ENCODE measurements around the gene PRPF6. TPM values are rescaled to one million over a fixed set of nuclear protein-coding genes. Genes with fewer than 3 reads are reported as not detected.

Gene PRPF6
- total RNA-seq, 1 experiment from 2014 or later, result 103 TPM

DNA sequence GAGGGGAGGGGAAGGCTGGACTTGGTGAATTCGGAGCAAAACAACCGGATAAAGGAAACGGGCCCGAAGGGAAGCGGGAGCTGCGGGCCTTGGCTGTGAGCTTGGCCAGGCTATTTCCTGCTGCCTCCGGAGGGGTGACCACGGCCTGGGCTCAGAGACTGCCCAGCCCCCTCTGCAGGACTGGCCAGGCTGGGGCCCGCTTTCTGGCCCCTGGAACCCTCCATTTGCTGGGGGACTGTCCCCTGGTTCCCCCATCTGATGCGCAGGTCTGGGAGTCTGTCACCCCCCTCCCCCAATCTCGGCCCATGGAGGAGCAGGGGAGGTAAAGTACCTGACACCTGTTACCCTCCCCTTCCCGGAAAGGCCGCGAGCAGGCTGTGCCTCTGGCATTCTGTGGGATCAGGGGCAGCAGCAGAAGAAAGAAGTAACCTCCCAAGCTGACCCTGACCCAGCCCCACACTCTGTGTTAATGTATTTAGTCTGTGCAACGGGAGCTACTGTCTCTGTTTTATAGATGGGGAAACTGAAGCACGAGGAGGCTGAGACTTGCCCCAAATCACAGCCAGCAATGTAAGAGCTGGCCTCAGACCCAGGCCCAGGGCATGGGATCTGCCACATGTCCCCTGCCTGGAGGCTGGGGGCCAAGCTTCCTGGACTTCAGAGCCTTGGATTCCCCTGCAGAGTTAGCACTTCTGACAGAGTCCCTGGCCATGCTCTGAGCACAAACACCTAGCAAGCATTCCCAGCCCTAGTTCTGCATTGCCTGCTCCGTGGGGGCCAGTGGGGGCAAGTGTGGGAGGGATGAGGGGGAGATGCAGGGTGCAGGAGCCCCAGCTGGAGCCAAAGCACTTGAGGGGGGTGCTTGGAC lies 58.6 kb downstream of the PRPF6 start:
- Histone ChIP-seq H3K4me1 (replicated peaks; ENCODE audit: insufficient read depth) (peaks cover 17% of the 10 kb centered on the region), H3K79me2 (ENCODE audit: low read depth) (no peaks in the 10 kb centered on the region), H3K9me2 (ENCODE audit: insufficient read depth) (no peaks in the 10 kb centered on the region), H3K27ac (no peak overlapping the region), H2AFZ (peak overlapping the region; percentile 97), H3K4me2 (peak overlapping the region; percentile 97), H3K27me3 (ENCODE audit: insufficient read depth, low read depth) (peaks cover 20% of the 10 kb centered on the region; the same call in 1 of the 2 replicates), H3K9me3 (ENCODE audit: insufficient read depth, low read depth) (no peaks in the 10 kb centered on the region), H4K20me1 (ENCODE audit: insufficient read depth) (0 out of 2 replicates have a peak, but pooled peaks cover 4% of the 10 kb centered on the region), H3K4me3 (peak overlapping the region; percentile 96), H3K36me3 (ENCODE audit: low read depth) (no peaks in the 10 kb centered on the region), H3F3A (ENCODE audit: insufficient read depth, low read depth) (peaks cover 33% of the 10 kb centered on the region)
- intact Hi-C loops (cut with micrococcal nuclease; ENCODE audit: unreplicated experiment), result loop anchor here (1.0 to 2.0 kb wide), 3 partner anchors 15 to 81 kb away; partner anchors contain the start of gene TCEA2
- TSS peak; percentile 45 for BruUV-seq (replicated peaks)
- ChIA-PET CTCF (interaction anchor here (1.1 to 1.6 kb wide), 6 partner anchors 15 to 501 kb away, joined by 4 to 7 read pairs (median 6); no protein-coding TSS in a partner anchor), POLR2A (ENCODE audit: unreplicated experiment) (interaction anchor here (0.6 to 1.4 kb wide), 2 partner anchors 59 to 501 kb away, joined by 3 to 6 read pairs; partner anchors contain the start of gene PRPF6)
- no peak for DNase-seq
- no peak for TF ChIP-seq EZH2 (IDR thresholded peaks at IDR 0.05; ENCODE audit: low read depth)
- TF ChIP-seq, protein P1, sequence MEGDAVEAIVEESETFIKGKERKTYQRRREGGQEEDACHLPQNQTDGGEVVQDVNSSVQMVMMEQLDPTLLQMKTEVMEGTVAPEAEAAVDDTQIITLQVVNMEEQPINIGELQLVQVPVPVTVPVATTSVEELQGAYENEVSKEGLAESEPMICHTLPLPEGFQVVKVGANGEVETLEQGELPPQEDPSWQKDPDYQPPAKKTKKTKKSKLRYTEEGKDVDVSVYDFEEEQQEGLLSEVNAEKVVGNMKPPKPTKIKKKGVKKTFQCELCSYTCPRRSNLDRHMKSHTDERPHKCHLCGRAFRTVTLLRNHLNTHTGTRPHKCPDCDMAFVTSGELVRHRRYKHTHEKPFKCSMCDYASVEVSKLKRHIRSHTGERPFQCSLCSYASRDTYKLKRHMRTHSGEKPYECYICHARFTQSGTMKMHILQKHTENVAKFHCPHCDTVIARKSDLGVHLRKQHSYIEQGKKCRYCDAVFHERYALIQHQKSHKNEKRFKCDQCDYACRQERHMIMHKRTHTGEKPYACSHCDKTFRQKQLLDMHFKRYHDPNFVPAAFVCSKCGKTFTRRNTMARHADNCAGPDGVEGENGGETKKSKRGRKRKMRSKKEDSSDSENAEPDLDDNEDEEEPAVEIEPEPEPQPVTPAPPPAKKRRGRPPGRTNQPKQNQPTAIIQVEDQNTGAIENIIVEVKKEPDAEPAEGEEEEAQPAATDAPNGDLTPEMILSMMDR (conservative IDR thresholded peaks at IDR 0.05), result peak; percentile 20; the same call in 1 of the 2 replicates

DNA sequence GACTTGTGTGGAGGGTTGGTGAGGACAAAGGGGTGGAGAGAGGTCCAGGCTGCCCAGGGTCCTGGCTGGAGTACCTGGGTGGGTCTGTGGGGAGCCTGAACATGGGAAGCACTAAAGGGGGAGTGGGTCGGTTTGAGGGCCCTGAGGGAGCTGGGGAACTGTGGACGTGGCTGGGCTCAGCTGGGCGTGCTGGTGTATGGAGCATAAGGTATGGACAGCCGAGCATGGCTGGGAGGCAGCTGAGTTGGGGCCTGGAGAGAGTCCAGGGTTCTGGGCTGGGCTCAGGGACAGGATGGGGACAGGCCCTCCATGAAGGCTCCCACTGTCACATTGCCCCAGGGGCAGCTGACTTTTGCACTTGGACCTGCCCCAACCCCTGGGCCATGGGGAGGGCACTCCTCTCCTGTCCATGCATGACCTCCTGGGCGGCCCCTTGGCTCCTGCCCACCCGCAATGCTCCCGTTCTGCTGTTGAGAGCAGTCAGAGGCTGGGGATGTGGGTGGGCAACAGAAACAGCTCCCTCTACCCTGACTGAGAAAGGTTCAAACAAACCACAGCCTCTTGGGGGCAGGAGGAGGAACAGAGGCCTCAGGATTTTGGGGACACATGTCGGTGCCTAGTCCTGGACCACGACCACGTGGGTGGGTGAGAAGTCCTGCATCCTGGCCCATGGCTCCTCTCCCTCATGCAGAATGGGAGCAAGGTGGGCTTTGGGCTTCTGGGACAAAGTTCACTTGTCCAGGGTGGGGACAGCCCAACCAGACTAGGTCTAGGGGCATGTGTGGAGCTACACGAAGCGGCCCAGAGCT lies 59.5 kb downstream of the PRPF6 start:
- H3F3A ChIP-seq (ENCODE audit: insufficient read depth, low read depth), result peaks cover 26% of the 10 kb centered on the region
- CTCF ChIA-PET, result interaction anchor here (1.0 to 1.1 kb wide), 2 partner anchors 60 to 80 kb away, joined by 7 read pairs; no protein-coding TSS in a partner anchor
- H3K27ac ChIP-seq, result no peak overlapping the region
- H3K79me2 ChIP-seq (ENCODE audit: low read depth), result no peaks in the 10 kb centered on the region
- no peak for DNase-seq
- intact Hi-C loops (cut with micrococcal nuclease; ENCODE audit: unreplicated experiment), result no loop called here
- no peaks in the 10 kb centered on the region for H3K9me2 ChIP-seq (ENCODE audit: insufficient read depth)
- no peak overlapping the region for H3K4me2 ChIP-seq
- no peaks in the 10 kb centered on the region for H3K9me3 ChIP-seq (ENCODE audit: insufficient read depth, low read depth)
- POLR2A ChIA-PET (ENCODE audit: unreplicated experiment), result interaction anchor here (0.6 kb wide), 2 partner anchors 501 to 1166 kb away, joined by 3 to 6 read pairs; no protein-coding TSS in a partner anchor
- H3K27me3 ChIP-seq (ENCODE audit: insufficient read depth, low read depth), result peaks cover 20% of the 10 kb centered on the region; the same call in 1 of the 2 replicates
- H3K4me1 ChIP-seq (replicated peaks; ENCODE audit: insufficient read depth), result peaks cover 26% of the 10 kb centered on the region
- H3K36me3 ChIP-seq (ENCODE audit: low read depth), result no peaks in the 10 kb centered on the region
- H2AFZ ChIP-seq, result no peak overlapping the region
- BruUV-seq (replicated peaks), result no TSS peak
- no peak overlapping the region for H3K4me3 ChIP-seq
- TF ChIP-seq EZH2 (IDR thresholded peaks at IDR 0.05; ENCODE audit: low read depth), result no peak
- TF ChIP-seq, protein P1 (conservative IDR thresholded peaks at IDR 0.05), result no peak
- 0 out of 2 replicates have a peak, but pooled peaks cover 3% of the 10 kb centered on the region for H4K20me1 ChIP-seq (ENCODE audit: insufficient read depth)

Data from PC-9 (cell line).